H54 (cell line): ENCODE results near the gene CMIP.
"Not testable (repeated sequence)": the region's sequence is repeated elsewhere in the genome, so short reads cannot be mapped to it uniquely, and the experiment has no call there.

Experiments
- DNase-seq: peaks from one replicate; pipeline ENCODE4 v3.0.0; 2011; ENCODE audit warnings: low spot score, mixed read lengths; ENCODE audit not compliant: insufficient read length
- FAIRE-seq: peaks from 3 replicates; lab custom pipeline; 2011; peaks lifted over from hg19 to GRCh38; lab: Jason Lieb, UNC
- POLR2A ChIP-seq: IDR thresholded peaks from 2 replicates; pipeline ENCODE4 v1.6.1; 2011; ENCODE audit warnings: low read depth, mild to moderate bottlenecking, low read length

CMIP gene

DNA sequence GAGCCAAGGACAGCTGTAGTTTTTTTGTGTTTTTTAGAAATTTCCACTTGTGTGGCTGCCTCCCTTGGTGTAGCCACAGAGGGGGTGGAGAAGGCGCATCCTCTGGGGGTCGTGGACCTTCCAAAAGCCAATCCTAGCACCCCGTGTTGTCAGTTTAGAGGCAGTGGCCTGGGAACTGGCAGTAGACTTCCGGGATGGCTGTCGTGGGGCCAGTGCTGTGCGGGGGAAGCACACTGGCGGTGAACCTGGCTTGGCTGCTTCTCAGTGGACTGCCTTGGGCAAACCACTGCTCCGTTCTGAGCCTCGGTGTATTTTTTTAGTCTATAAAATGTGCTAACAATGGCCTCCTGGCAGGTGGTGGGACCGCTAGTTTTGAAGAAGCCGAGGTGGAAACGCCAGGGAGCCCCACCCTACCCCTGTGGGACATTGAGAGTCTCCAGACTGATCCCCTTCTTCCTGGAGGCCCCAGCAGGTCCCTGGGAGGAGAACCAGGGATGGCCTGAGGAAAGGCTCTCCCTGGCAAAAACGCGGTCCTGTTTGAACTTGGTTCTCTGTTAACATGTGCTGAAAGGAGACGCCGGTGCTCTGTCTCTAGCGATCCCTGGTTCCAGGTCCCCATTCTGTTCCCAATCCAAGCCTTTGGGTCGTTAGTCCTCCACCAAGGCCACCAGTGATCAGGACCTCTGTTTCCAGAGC is 125.7 kb downstream of the CMIP start:
- no peak for DNase-seq
- FAIRE-seq: no peak
- TF ChIP-seq POLR2A: no peak

DNA sequence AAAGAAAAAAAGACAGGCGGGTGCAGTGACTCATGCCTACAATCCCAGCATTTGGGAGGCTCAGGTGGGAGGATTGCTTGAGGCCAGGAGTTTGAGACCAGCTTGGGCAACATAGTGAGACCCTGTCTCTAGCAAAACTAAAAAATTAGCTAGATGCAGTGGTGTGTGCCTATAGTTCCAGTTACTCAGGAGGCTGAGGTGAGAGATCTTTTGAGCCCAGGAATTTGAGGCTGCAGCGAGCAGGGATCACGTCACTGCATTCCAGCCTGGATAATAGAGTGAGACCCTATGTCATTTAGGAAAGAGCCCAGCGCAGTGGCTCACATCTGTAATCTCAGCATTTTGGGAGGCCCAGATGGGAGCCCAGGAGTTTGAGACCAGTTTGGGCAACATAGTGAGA is 126.6 kb downstream of the CMIP start:
- FAIRE-seq: no peak
- DNase-seq: no peak
- no peak for TF ChIP-seq POLR2A

GRCh38 chr16:81571592-81572385 is 127.2 kb downstream of the CMIP start:
- DNase-seq (no peak), FAIRE-seq (no peak)
- no peak for TF ChIP-seq POLR2A

DNA sequence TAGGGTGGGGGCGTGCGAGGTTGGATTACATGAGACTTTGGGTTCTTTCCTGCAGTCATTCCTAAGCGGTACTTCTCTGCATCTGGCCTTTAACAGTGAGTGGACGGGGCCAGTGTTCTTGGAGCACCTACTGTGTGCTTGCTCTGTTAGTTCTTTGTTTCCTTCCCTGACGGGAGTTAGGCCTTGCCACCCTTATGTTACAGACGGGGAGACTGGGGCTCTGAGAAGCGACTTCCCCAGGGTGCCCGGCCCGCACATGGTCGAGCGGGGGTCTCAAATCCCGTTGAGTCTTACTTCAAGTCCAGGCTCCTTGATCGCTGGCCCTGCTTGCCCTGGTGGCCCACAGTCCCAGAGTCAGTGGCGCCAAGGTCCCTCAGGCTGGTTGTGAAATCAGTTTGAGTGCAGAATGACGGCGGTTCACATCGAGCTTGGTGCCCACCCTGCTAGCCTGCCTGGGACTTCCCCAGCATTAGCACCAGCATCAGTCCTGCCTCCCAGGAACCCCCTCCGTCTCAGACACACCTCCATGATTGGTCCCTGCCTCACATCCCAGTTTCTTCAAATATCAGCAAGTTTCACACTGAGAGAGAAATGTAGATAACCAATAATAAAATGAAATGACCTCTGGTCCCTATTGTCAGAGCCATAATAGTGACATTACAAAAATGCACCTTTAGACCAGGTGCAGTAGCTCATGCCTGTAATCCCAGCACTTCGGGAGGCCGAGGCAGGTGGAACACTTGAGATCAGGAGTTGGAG is 128.0 kb downstream of the CMIP start:
- no peak for FAIRE-seq

DNA sequence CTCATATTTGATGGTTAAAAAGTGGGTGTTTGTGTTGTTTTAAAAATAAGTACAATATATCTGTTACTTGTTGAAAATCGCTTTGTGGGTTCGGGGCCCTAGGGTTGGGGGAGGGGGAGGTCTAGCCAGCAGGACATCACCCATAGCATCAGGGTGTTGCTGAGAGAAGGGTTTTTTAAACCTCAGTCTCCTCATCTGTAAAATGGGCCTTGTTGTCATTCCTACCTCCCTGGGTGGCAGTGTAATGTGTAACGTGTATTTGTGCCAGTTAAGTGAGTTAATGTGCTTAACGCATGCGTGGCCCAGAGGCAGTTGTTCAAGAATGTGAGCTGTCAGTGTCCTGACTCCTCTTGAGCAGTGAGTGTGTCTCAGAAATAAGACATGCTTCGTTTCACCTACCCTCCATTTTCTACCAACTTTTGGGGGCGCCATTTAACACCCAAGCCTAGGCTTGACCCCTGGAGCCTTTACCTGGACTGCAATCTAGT is 129.0 kb downstream of the CMIP start:
- TF ChIP-seq POLR2A: no peak
- FAIRE-seq: no peak
- DNase-seq: no peak

More for the DNA sequence above, 128.0 kb downstream of the CMIP start:
- no peak for TF ChIP-seq POLR2A
- no peak for DNase-seq

- no peak for FAIRE-seq
- DNase-seq: no peak
- no peak for TF ChIP-seq POLR2A
These were observed 129.6 kb downstream of the CMIP start for GRCh38 chr16:81574168-81574567.

GRCh38 chr16:81575307-81575706 is 130.7 kb downstream of the CMIP start:
- TF ChIP-seq POLR2A: no peak
- no peak for FAIRE-seq
- DNase-seq: no peak

- DNase-seq: no peak
- TF ChIP-seq POLR2A: no peak
- FAIRE-seq: no peak
These were observed 131.2 kb downstream of the CMIP start for GRCh38 chr16:81575834-81576233.

- FAIRE-seq (no peak), DNase-seq (no peak)
- TF ChIP-seq POLR2A: no peak
These were observed 132.1 kb downstream of the CMIP start for GRCh38 chr16:81576696-81577095.

GRCh38 chr16:81577272-81577671 is 132.7 kb downstream of the CMIP start:
- not testable (repeated sequence) for DNase-seq, FAIRE-seq

- no peak for DNase-seq
- no peak for FAIRE-seq
- no peak for TF ChIP-seq POLR2A
These were observed 133.5 kb downstream of the CMIP start for GRCh38 chr16:81578076-81578475.

DNA sequence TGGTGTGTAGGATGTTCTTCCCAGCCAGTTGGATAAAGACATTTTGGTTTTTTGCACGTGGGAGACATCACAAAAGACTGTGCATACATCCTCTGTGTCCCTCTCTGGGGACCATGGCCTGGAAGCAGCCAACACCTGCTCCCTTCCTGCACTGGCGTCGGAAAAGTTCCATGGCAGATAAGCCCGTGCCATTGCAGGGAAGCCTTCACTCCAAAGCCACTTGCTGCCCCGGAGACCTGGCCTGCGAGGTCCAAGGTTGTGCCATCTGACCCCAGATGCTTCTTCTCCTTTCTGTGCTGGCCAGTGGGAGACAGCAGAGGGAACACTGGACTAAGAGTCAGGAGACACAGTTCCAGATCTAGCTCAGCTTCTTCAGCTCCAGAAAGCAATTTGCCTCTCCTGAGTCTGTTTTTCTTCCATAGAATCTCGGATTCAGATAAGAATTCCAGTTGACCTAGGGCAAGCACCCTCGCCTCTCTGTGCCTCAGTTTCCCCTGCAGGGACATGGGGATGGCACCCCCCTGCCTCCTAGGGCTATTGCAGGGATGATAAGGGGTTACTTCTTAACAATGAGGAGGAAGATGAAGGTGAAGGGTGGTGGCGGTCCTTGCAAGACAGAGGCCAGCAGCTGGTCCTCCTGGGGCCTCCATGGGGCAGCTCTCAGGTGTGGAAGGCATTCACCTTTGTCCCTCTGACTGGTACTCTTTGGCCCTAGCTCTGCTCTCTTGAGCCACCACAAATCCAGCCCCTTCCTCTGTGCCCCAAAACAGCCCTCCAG is 134.2 kb downstream of the CMIP start:
- no peak for DNase-seq
- no peak for FAIRE-seq
- no peak for TF ChIP-seq POLR2A

DNA sequence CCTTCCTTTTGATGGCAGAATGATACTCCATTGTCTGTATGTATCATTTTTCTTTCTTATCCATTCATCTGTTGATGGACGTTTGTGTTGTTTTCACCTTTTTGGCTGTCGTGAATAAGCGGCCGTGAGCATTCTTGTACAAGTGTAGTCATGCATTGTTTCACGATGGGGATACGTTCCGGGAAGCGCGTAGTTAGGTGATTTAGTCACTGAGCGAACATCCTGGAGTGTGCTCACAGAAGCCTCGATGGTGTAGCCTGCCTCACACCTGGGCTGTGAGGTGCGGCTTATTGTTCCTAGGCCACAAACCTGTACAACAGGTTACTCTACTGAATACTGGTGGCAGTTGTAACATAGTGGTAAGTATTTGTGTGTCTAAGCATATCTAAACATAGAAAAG is 136.5 kb downstream of the CMIP start:
- FAIRE-seq (no peak), DNase-seq (no peak)
- TF ChIP-seq POLR2A: no peak
